Ishikawa (cell line): ENCODE data around the gene RTKN2.

ENCODE experiments used
- RAD21 ChIP-seq: IDR thresholded peaks from 2 replicates; pipeline ENCODE4 v1.6.1; 2012; ENCODE audit warnings: low read depth
- TAF1 ChIP-seq: IDR thresholded peaks from 2 replicates; pipeline ENCODE4 v1.6.1; 2012; ENCODE audit warnings: low read depth, mild to moderate bottlenecking

DNA sequence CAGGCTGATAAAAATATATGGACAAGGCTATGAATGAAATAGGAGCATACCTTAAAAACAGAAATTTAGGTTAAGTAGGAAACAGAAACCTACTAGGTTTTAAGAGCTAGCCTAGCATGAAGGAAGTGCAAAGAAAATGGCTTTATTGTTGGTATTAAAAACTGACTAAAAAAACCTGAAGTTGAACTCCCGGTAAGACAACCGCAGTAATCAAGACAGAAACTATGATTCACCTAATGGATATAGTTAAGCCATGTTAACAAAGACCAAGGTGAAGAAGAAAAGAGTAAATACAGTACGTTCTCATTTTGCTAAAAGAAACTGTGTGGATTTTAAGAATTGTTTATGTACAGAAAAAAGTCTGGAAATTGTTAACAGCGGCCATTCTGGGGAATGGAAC lies 2.5 kb downstream of the RTKN2 start:
- no peak for TF ChIP-seq RAD21
- no peak for TF ChIP-seq TAF1
